Neural cell (in vitro differentiated cells): Measurements from ENCODE around the gene MVK. TPM values are rescaled to one million over a fixed set of nuclear protein-coding genes. Genes with fewer than 3 reads are reported as not detected.
A peak's percentile ranks its signal among the peaks of the same experiment; 100 is the strongest.

ENCODE experiments used
- H2AFZ ChIP-seq: fragments of 200-600, 300-800 bp; sonication (generic), shearing (Covaris generic); 2 replicates; pipeline ENCODE4 v1.6.0; 2014; ENCODE audit warnings: low read depth, mild to moderate bottlenecking, antibody characterized with exemption, low read length, moderate library complexity
- H3F3A ChIP-seq: fragments of 200-600 bp; shearing (Covaris generic); 2 replicates; pipeline ENCODE4 v1.6.1; 2016; ENCODE audit warnings: mild to moderate bottlenecking, moderate library complexity, mixed read lengths, antibody characterized with exemption, low read length; ENCODE audit not compliant: insufficient read depth, poor library complexity, severe bottlenecking
- H3K27ac ChIP-seq: fragments of 200-600, 300-800 bp; sonication (generic), shearing (Covaris generic); 2 replicates; pipeline ENCODE4 v1.5.1; 2014; ENCODE audit warnings: mild to moderate bottlenecking, low read length, moderate library complexity
- H3K27me3 ChIP-seq: fragments of 300-800, 200-600 bp; sonication (generic), shearing (Covaris generic); 2 replicates; pipeline ENCODE4 v1.6.0; 2014; ENCODE audit warnings: mild to moderate bottlenecking, low read depth, low read length, moderate library complexity; ENCODE audit not compliant: insufficient read depth
- H3K36me3 ChIP-seq: fragments of 300-800, 200-600 bp; sonication (generic), shearing (Covaris generic); 2 replicates; pipeline ENCODE4 v1.5.1; 2014; ENCODE audit warnings: mild to moderate bottlenecking, antibody characterized with exemption, low read length, moderate library complexity; ENCODE audit not compliant: insufficient read depth
- H3K4me2 ChIP-seq: fragments of 300-800, 200-600 bp; sonication (generic), shearing (Covaris generic); 2 replicates; pipeline ENCODE4 v1.6.0; 2014; ENCODE audit warnings: mild to moderate bottlenecking, low read length
- H3K4me3 ChIP-seq: fragments of 300-800, 200-600 bp; sonication (generic), shearing (Covaris generic); 2 replicates; pipeline ENCODE4 v1.5.1; 2014; ENCODE audit warnings: mild to moderate bottlenecking, low read length, moderate library complexity
- H3K79me2 ChIP-seq: fragments of 200-600 bp; shearing (Covaris generic); replicated peaks from 2 replicates; pipeline ENCODE4 v1.6.0; 2014; ENCODE audit warnings: mild to moderate bottlenecking, low read length, moderate library complexity; ENCODE audit not compliant: insufficient read depth
- H3K9ac ChIP-seq: fragments of 300-800, 200-600 bp; sonication (generic), shearing (Covaris generic); 2 replicates; pipeline ENCODE4 v1.6.1; 2016; ENCODE audit warnings: mild to moderate bottlenecking, low read length, mixed read lengths
- H3K9me2 ChIP-seq: fragments of 200-600 bp; shearing (Covaris generic); 2 replicates; pipeline ENCODE4 v1.6.1; 2016; ENCODE audit warnings: mild to moderate bottlenecking, low read length, mixed read lengths; ENCODE audit not compliant: insufficient read depth
- H3K9me3 ChIP-seq: fragments of 200-600, 300-800 bp; sonication (generic), shearing (Covaris generic); 2 replicates; pipeline ENCODE4 v1.6.1; 2016; ENCODE audit warnings: mild to moderate bottlenecking, mixed run types, low read length, moderate library complexity, mixed read lengths
- H4K20me1 ChIP-seq: fragments of 200-600 bp; shearing (Covaris generic); 2 replicates; pipeline ENCODE4 v1.6.1; 2016; ENCODE audit warnings: mild to moderate bottlenecking, mixed run types; ENCODE audit not compliant: insufficient read depth
- CTCF ChIP-seq: fragments of 450-650 bp; IDR thresholded peaks from 2 replicates; pipeline ENCODE4 v1.5.1; 2014; ENCODE audit warnings: antibody characterized with exemption, mild to moderate bottlenecking, moderate library complexity; ENCODE audit not compliant: poor library complexity, severe bottlenecking
- EP300 ChIP-seq: fragments of 450-650 bp; conservative IDR thresholded peaks from 2 replicates; pipeline ENCODE4 v1.6.1; 2014; ENCODE audit warnings: antibody characterized with exemption, mild to moderate bottlenecking, moderate library complexity; ENCODE audit not compliant: poor library complexity, severe bottlenecking
- EZH2 ChIP-seq: fragments of 200-600, 300-800 bp; shearing (Covaris generic), sonication (generic); IDR thresholded peaks from 2 replicates; pipeline ENCODE4 v1.6.1; 2014; ENCODE audit warnings: antibody characterized with exemption, low read length, borderline replicate concordance, mild to moderate bottlenecking; ENCODE audit not compliant: insufficient read depth, poor library complexity, severe bottlenecking
- MXI1 ChIP-seq: fragments of 450-650 bp; conservative IDR thresholded peaks from 2 replicates; pipeline ENCODE4 v1.6.1; 2014; ENCODE audit warnings: antibody characterized with exemption, mild to moderate bottlenecking; ENCODE audit not compliant: poor library complexity, severe bottlenecking
- POLR2AphosphoS5 ChIP-seq: IDR thresholded peaks from 2 replicates; pipeline ENCODE4 v1.6.1; 2012
- RAD21 ChIP-seq: fragments of 450-650 bp; conservative IDR thresholded peaks from 2 replicates; pipeline ENCODE4 v1.6.1; 2014; ENCODE audit warnings: antibody characterized with exemption, mild to moderate bottlenecking, moderate library complexity
- REST ChIP-seq: IDR thresholded peaks from 2 replicates; pipeline ENCODE4 v1.6.1; 2012; ENCODE audit warnings: borderline replicate concordance
- SMC3 ChIP-seq: fragments of 450-650 bp; conservative IDR thresholded peaks from 2 replicates; pipeline ENCODE4 v1.6.1; 2014; ENCODE audit warnings: antibody characterized with exemption, mild to moderate bottlenecking, moderate library complexity; ENCODE audit not compliant: poor library complexity
- TAF1 ChIP-seq: IDR thresholded peaks from 2 replicates; pipeline ENCODE4 v1.6.1; 2012; ENCODE audit warnings: low read depth
- polyA plus RNA-seq: library from polyadenylated mRNA; depleted of rRNA; stranded (reverse); fragments of >200 nt; gene quantifications from 2 replicates; pipeline ENCODE4 v1.2.3, GENCODE V29; 2014

MVK gene
- polyA plus RNA-seq, 1 donor from 2014 or later, result 45.7 TPM

GRCh38 chr12:109592195-109592904, 18.8 kb downstream of the MVK start:
- no peaks in the 10 kb centered on the region for H3K9me3 ChIP-seq
- H3K9me2 ChIP-seq, result no peaks in the 10 kb centered on the region
- no peaks in the 10 kb centered on the region for H4K20me1 ChIP-seq
- no peaks in the 10 kb centered on the region for H3F3A ChIP-seq
- no peak overlapping the region for H2AFZ ChIP-seq
- H3K79me2 ChIP-seq, result no peaks in the 10 kb centered on the region
- H3K4me3 ChIP-seq, result no peak overlapping the region
- H3K27me3 ChIP-seq, result no peaks in the 10 kb centered on the region
- no peak for TF ChIP-seq CTCF
- TF ChIP-seq EP300, result no peak
- no peak for TF ChIP-seq REST
- no peak for TF ChIP-seq MXI1
- TF ChIP-seq SMC3, result no peak
- no peak for TF ChIP-seq TAF1
- TF ChIP-seq EZH2, result no peak
- no peak for TF ChIP-seq RAD21
- TF ChIP-seq POLR2AphosphoS5, result no peak
- peak overlapping the region; percentile 34 for H3K27ac ChIP-seq
- H3K9ac ChIP-seq, result peak overlapping the region; percentile 9
- no peak overlapping the region for H3K4me2 ChIP-seq
- H3K36me3 ChIP-seq, result peaks cover 9% of the 10 kb centered on the region

GRCh38 chr12:109592905-109593272, 19.3 kb downstream of the MVK start:
- H4K20me1 ChIP-seq, result no peaks in the 10 kb centered on the region
- H3F3A ChIP-seq, result no peaks in the 10 kb centered on the region
- TF ChIP-seq REST (no peak), POLR2AphosphoS5 (peak; percentile 79), EZH2 (no peak), SMC3 (no peak), TAF1 (no peak), EP300 (peak; percentile 91), CTCF (no peak), MXI1 (no peak), RAD21 (no peak)
- no peaks in the 10 kb centered on the region for H3K9me3 ChIP-seq
- H3K4me3 ChIP-seq, result no peak overlapping the region
- no peak overlapping the region for H2AFZ ChIP-seq
- peak overlapping the region; percentile 34 for H3K27ac ChIP-seq
- H3K9me2 ChIP-seq, result no peaks in the 10 kb centered on the region
- no peaks in the 10 kb centered on the region for H3K27me3 ChIP-seq
- H3K36me3 ChIP-seq, result peaks cover 6% of the 10 kb centered on the region
- peak overlapping the region; percentile 9 for H3K9ac ChIP-seq
- no peaks in the 10 kb centered on the region for H3K79me2 ChIP-seq
- H3K4me2 ChIP-seq, result no peak overlapping the region
